Stomach (tissue), 4 donors: ENCODE measurements around the gene ARL4D.

Experiments
- EP300 ChIP-seq: sonication (generic); formaldehyde crosslinking; IDR thresholded peaks from one replicate; pipeline ENCODE4 v1.6.1; 2017; ENCODE audit warnings: antibody characterized with exemption
- POLR2A ChIP-seq, 4 donors: fragments of 450-650 bp; IDR thresholded peaks; one replicate each; pipeline ENCODE4 v1.6.1; 2016; ENCODE audit warnings: antibody characterized with exemption in 4 of 4, control low read depth in 2 of 4, mild to moderate bottlenecking in 1 of 4, moderate library complexity in 1 of 4
- POLR2AphosphoS5 ChIP-seq, 3 donors: sonication (generic); formaldehyde crosslinking; IDR thresholded peaks; one replicate each; pipeline ENCODE4 v1.6.1; 2016; ENCODE audit warnings: antibody characterized with exemption in 3 of 3
- TF ChIP-seq, protein P1 (sequence below), 7 experiments: fragments of 450-650 bp in 4 of 7; fragments of 200-600 bp in 3 of 7; sonication (generic) in 3 of 7; IDR thresholded peaks; one replicate each; pipeline ENCODE4 v1.5.1; 2016 to 2019; ENCODE audit warnings: antibody characterized with exemption in 7 of 7, control low read depth in 2 of 7, mild to moderate bottlenecking in 1 of 7

DNA sequence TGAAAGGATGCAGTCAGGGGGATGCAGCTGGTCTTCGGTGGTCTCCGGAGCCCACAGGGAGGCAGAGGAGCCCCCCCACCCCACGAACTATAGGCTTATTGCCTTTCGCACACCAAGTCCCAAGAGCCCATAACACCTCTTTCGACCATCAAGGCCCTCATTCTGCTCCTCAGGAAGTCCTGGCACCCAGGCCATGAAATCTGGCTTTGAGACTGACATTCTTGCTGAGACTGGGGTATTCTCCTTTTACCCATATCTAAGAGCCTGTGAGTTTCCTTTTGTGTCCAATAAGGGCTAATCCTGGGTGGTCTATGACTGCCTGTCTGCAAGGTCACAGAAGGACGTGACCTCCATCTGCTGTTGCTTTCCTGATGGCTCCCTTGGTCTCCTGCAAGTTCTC is 6.4 kb upstream of the ARL4D start:
- TF ChIP-seq, protein P1, sequence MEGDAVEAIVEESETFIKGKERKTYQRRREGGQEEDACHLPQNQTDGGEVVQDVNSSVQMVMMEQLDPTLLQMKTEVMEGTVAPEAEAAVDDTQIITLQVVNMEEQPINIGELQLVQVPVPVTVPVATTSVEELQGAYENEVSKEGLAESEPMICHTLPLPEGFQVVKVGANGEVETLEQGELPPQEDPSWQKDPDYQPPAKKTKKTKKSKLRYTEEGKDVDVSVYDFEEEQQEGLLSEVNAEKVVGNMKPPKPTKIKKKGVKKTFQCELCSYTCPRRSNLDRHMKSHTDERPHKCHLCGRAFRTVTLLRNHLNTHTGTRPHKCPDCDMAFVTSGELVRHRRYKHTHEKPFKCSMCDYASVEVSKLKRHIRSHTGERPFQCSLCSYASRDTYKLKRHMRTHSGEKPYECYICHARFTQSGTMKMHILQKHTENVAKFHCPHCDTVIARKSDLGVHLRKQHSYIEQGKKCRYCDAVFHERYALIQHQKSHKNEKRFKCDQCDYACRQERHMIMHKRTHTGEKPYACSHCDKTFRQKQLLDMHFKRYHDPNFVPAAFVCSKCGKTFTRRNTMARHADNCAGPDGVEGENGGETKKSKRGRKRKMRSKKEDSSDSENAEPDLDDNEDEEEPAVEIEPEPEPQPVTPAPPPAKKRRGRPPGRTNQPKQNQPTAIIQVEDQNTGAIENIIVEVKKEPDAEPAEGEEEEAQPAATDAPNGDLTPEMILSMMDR (IDR thresholded peaks at IDR 0.05): no peak
- no peak for TF ChIP-seq POLR2A (IDR thresholded peaks at IDR 0.05)
- no peak for TF ChIP-seq EP300
- no peak for TF ChIP-seq POLR2AphosphoS5 (IDR thresholded peaks at IDR 0.05)
